GM12873 (cell line): Measurements from ENCODE around the gene VILL.

Experiments
- CTCF ChIP-seq: IDR thresholded peaks from 2 replicates; pipeline ENCODE4 v1.5.1; 2012; ENCODE audit warnings: low read depth, mild to moderate bottlenecking, moderate library complexity, low read length, control low read depth; ENCODE audit not compliant: insufficient read depth; ENCODE audit errors: missing control alignments

VILL gene

GRCh38 chr3:37984051-37984450 lies 6.5 kb upstream of the VILL start:
- no peak for TF ChIP-seq CTCF

- no peak for TF ChIP-seq CTCF
These were observed 6.0 kb upstream of the VILL start for GRCh38 chr3:37984596-37984995.

GRCh38 chr3:37985637-37986320 lies 4.8 kb upstream of the VILL start:
- no peak for TF ChIP-seq CTCF

GRCh38 chr3:37986479-37987314 lies 3.9 kb upstream of the VILL start:
- TF ChIP-seq CTCF, result no peak

GRCh38 chr3:37987315-37987697 lies 3.3 kb upstream of the VILL start:
- no peak for TF ChIP-seq CTCF

- TF ChIP-seq CTCF, result no peak
These were observed 2.8 kb upstream of the VILL start for GRCh38 chr3:37987751-37988179.

- no peak for TF ChIP-seq CTCF
These were observed 1.6 kb upstream of the VILL start for GRCh38 chr3:37988931-37989525.
